Stimulated activated CD8-positive, alpha-beta memory T cell treated with anti-CD3 and anti-CD28 coated beads, Interleukin-7, amount 100 ng/mL, for 4 hours (primary cell): Measurements from ENCODE around the gene PARL.

Experiments
- DNase-seq, 2 donors: peaks; one replicate each; pipeline ENCODE4 v3.0.0-alpha.2; 2020; ENCODE audit warnings: low read depth in 2 of 2

The PARL gene

DNA sequence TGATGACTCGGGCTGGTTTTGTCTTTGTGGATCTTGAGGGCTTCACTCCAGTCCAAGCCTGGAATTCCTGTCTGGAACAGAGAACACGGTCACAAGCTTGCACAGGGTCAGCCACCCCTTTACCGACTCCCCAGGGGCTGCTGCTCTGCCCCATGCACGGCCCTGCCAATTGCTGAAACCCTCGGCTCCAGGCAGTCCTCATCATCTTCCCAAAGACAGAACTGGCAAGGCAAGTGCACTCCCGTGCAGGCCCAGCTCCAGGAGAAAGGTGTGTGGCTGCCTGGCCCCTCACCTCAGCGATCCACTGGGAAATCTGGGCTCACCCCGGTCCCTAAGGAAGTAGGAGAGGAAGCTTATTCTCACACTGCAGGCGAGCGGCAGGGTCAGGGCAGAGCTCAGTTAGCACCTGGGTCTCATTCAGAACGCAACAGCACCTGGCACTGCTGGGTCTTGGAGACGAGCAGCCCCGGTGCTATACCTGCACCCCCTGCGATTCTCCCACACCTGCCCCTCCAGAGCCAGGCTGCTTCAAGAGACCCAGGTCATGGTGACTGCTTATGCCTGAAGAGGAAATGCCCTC, 66.5 kb downstream of the PARL start:
- no peak for DNase-seq

DNA sequence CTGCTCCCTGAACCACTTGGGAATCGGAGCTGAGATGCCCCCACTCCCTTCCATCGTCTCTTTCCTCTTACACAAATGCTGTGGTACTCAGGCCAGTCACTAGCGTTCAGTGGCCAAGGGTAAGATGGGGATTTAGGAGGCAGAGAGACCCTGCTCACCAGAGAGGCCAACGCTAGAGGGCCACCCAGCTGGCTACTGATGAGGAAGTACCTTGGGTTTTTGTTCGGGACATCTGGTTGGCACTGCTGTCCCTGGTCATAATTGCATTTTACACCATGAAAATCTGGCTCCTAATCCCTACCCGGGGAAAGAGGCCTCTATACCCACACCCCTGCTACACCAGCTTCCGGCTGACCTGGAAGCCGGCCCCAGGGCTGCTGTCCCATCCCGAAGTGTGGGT, 67.0 kb downstream of the PARL start:
- DNase-seq: no peak

DNA sequence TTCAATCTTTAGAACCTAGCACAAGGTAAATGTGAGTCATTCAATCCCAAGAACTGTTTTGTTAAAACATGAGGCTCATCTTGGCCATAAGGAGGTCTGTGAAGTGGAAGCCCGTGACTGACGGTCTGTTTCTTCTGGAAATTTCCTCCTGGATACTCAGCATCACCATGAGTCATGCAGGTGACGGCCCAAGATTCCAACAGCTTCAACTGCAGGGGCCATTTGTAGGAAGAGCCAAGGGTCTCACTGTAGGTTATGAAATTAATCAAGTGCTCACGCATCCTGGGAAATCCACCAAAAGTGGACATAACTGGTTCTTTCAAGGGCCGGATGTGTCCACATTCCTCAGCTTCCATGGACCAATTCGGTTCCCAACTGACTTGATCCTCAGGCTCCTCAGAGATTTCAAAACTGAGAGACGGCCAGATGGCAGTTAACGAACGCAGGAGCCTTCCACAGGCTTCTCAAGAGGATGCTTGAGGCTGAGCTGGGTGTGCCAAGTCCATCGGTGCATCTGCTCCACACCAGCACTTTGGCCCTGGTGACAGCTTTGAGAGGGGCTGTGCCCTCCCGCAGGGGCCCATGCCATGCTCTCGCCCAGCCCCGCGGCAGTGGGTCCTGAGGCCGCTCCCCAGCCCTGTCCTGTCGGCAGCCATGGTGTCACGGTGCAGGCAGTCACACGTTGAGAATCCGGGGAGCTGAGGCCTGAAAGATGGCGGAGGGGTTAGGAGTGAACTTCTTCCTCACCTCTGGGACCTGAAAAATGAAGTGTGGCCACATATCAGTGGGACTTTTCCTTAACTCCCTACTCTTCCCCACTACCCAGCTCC, 67.8 kb downstream of the PARL start:
- no peak for DNase-seq

DNA sequence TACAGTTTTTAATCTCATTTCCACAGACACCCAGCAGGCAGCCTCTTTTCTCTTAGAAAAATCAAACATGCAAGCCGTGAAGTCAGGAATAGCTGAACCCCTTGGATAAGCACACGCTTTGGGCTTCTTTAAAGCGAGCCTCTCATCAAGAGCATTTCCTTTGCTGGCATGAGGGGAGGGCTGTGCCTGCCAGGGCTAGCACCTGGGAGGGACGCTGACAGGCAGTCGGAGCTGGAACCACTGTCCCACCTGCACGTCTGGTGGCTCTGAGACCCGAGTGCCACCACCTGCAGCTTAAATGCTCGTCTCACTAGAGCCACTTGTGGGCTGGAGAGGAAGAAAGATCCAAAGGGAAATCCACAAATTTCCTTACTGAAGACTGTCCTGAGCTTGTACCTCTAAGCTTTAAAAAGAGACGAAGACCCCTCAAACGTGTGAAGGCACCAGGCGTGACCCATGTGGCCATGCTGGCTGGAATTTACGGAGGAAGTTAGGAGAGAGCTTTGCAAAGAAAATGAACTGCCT, 68.7 kb downstream of the PARL start:
- DNase-seq: no peak

DNA sequence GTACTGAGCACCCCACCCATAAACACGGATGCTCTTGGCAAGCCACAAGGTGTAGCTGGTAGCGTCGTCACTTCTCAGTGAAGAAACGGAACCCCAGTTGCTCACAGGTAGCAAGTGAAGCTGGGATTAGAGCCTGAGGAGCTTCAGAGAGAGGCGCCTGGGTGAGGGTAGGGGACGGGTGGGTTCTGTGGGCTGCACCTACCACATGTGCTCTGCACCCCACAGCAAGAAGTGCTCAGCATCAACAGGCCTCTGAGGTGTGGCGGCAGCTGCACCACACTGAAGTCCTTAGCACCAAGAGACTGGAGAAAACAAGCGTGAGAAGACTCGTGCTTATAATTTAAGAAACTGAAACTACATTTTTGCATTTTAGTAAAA, 69.1 kb downstream of the PARL start:
- no peak for DNase-seq

DNA sequence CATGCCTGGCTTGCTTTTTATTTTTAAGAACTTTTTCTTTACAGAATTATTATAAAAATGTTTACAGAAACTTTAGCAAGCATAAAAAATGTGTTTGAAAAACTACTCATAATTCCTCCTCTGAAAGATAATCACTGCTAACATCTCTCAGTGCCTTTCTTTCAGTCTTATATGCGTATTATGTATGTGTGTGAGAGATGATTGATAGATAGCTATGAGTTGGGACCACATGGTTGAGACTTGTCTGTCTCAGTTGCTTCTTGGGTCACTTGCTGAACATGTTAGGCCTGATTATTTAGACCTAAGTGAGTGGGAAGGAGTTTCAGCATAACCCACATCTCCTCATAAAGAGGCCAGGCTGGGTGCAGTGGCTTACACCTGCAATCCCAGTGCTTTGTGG, 70.4 kb downstream of the PARL start:
- no peak for DNase-seq

DNA sequence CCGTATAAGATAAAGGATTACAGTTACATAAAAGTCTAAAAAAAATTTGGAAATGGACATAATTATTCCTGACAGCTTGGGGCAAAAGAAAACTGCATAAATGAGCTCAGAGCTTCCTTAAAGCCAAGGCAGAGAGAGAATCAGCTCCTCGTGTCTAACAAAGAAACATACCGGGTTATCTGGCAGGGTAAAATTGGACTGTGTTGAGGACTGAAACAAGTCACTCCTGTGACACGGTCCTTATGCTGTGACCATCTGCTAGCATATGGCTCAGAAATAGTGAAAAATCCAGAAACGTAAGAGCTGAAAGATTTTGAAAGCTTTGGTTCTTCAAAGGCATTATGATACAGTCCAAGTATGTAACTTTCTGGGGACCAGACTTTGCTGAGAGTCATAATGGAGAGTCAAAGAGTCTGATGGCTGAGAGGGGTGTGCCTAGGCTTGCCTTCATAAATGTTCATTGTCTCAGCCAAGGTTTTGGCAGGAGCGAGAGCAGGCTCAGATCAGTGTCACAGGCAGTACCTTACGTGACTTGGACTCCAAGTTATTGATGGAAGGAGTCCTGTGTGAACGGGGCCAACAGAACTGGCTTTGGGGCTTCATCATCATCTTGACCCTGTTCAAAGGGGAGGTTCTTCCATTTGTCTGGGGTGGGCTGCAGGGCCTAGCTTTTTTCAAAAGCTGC, 71.8 kb downstream of the PARL start:
- no peak for DNase-seq

DNA sequence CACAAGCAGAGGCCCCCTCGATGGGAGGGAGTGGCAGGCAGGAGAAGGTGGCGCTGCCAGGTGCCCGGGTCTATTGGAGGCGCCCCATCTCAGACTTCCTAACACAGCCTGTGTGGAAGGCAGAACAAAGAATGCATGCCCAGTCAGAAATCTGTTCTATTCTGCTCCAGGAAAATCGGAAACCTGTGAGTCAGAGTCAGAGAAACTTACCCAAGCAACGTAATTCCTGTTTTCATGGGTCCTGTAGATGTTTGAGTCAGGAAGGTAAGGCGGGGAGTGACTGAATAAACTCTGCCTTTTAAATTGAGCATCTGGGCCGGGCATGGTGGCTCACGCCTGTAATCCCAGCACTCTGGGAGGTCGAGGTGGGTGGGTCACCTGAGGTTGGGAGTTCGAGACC, 73.0 kb downstream of the PARL start:
- no peak for DNase-seq

DNA sequence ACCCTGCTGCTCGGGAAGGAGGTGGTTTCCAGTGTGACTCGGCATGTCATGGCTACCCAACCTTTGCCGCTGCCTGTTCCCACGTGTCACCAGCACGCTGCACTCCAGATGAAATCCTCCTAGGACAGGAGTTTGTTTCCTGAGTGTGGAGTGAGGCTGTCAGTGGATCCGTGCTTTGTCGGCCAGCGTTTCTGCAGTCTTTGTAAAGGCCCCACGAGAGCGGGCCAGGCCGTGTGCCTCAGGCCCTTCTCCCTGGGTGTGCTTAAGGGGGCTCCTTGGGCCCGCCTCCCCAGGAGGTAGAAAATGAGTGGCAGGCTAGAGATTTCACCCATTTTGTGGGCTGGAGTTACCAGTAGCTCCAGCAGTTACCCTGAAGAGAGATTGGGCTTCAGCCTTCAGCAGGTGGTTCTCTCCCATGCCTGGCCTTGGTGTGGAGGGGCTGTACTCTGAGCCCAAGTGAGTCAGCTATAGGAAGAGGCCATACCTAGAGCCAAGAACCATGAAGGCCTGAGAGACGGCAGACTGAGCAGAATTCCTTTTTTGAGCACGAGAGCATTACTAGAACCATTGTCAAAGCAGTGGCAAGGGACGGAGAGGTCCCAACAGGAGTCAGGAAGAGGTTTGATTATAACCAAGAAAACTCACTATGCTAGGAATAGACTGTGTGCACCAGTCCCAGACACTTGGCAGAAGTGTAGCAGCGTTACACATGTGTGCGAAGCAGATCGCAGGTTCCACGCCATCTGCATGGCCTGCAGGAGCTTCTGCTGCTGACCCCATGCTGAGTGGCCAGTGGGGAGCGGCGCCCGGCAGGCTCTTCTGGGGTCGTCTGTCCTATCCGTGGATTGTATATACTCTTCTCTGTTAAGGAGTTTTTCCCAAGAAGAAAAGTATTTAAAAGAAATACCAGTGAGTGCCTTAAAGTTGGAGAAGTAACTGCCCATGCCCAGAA, 73.8 kb downstream of the PARL start:
- no peak for DNase-seq

DNA sequence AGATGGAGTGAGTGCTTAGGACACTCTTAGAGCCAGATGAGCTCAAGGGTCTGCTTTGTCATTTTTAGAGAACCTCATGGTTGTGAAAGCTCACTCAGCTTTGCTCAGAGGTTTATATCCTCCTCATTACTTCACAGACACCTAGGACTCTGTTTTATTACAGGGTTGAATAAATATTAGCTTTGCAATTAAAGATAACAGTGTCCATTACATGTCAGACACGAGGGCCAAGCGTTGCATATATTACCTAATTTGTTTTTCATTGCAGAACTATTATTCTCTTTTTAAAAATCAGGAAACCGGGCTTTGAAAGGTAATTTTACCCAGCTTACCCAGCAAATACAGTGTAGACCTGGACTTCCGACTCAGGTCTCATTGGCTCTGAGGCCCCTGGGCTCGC, 75.4 kb downstream of the PARL start:
- no peak for DNase-seq

DNA sequence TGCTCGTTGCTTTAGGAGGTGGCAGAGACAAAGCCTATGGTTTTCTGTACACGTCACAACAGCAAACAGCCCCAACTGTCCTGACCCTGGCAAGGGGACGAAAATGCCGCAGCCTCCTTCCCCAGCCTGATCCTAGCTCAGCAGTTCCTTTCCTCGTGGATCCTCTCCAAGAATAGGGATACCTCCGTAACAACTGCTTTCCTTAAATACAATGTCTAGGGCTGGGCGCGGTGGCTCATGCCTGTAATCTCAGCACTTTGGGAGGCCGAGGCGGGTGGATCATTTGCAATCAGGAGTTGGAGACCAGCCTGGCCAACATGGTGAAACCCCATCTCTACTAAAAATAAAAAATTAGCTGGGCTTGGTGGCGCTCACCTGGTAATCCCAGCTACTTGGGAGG, 76.3 kb downstream of the PARL start:
- no peak for DNase-seq

DNA sequence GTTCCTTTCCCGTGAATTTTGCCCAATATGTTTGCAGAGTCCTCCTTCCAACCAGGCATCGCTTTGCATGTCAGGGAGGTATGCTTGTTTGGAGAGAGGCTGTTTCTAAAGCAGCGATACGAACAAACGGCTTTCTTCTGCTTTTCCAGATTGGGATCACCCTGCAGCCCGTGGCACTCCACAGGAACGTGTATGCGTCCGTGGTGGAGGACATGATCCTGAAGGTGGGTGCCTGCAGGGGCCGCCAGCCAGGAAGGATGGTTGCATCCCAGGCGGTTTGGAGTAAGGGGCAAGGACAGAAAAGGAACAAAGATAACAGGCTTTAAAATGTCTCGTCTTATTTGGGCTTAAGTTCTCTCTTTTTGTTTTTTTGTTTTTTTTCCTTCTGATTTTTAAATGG, 76.8 kb downstream of the PARL start:
- DNase-seq: no peak

DNA sequence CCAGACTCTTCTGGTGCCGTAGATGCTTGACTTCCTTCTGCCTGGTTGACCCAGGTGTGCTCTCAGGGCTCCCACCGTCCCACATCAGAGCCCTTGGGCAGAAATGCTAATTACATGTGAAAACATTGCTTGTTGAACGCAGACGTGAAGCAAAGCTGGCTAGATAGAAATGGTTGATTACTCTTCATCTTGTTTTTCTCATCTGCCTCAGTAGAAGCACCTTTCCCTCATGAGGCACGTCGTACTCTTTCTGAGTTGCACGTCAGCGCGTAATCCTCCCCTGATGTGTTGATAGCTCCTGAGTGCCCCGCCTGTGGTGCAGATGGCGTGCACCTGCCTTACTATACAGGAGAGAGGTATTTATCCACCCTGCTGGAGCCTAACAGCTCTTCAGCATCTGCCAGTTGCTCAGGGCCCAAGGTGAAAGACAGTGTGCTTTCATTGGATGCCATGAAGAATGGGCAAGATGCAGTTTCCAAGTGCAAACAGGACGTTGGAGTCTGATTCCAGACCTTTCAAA, 77.4 kb downstream of the PARL start:
- no peak for DNase-seq

DNA sequence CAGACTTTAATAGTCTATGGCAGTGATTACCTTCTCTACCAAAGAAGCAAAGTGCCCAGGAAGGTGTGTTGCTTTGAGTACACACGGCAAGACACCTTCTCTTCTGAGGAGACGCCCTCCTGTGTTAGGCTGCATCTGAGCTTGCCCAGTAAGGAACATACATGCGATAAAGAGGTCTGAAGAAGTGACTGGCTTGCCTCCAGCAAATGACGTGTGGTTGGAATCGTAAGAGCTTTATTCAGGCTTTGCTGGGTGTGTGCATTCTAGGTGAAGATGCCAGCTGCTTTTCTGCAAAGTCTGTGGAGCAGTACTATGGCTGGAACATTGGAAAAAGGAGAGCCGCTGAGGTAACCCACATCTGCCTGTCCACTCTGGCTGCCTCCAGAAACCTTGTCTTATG, 81.7 kb downstream of the PARL start:
- no peak for DNase-seq

DNA sequence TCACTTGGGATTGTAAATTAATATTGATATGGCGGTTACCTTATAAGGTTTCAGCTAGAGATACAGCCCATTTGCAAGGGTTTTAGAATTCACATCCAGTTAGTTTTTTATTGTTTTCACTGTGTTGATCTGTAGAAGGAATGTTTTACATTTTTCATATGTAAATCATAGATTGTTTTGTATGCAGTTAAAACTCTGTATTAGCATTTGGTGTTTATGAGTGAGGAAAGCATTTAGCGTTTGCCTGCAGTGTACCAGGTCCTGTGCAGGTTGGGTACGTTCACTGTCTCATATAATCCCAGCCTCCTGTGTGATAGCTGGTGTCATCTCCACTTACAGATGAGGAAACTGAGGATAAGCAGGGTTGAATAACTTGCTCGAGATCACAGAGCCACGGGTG, 83.1 kb downstream of the PARL start:
- no peak for DNase-seq

DNA sequence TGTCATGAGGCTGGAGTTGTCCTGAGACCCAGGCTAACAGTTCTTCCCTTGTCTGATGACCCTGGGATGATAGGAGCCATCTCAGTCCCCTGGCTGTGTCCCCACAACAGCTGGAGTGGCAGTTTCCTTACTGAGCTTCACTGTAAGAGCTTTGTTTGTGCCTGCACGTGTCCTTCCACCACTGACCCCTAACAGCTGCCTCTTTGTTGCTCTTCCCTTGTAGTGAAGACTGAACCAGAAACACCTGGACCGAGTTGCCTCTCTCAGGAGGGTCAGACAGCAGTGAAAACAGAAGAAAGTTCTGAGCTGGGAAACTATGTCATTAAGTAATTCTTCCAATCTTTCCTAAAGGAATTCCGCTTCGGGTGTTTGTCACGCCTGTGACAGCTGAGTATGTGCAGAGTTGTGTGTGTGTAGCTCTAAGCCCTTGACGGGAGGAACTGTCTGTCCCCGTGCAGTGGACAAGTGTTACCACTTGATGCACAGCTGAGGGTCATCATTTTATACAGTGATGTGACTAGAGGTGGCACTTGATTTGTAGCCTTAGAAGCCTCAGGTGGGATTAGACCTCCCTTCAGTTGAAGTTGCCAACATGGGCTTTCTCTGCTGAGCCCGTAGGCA, 84.3 kb downstream of the PARL start:
- no peak for DNase-seq

DNA sequence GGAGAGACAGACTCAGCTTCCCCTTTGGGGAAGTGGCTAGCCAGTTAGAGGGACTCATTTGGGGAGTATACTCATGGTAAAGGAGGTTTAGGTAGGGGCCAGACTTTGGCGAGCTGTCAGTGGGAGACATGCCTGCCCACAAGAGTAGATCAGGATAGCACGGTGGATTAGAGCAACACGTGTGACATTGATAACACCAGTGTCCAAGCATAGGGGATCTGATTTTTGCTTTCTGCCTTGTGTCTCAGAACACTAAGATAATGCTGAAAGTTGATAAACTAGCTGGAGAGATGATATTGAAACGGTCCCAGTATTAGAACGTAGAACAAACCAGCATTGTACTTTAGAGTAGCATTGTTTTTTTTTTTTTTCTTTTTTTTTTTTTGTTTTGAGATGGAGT, 85.2 kb downstream of the PARL start:
- DNase-seq: no peak

DNA sequence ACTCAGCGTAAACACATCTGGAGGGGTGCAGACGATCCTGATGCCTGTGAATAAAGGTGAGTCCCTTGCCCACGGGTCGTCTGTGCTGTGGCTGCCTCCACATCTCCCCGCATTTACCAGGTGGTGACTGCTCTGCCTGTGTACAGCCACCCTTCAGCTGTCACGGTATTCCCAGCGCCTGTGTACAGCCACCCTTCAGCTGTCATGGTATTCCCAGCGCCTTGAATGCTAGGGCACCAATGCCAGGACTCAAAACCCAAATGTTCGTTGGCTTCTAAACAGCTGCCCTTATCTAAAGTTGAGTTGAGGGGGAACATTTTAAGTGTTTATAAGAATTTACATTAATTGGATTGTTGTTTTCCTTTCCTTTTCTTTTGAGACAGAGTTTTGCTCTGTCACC, 86.7 kb downstream of the PARL start:
- DNase-seq: no peak

DNA sequence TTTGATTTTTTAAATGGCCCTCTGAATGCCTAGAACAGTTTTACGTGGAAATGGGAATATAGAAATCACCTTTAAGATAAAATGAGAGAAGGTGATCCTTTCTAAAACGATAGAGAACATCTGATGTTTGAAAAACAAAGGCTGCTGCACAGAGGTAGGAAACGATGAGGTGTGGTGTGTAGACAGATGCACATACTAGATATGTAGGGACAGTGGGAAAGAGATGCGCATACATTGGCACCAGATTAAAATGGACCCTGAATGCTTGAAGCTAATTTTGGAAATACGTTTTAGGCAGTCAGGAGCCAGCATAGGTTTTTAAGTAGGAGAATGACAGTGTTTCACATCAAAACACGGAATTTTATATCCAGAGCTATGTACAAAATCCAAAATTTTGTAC, 88.3 kb downstream of the PARL start:
- no peak for DNase-seq

DNA sequence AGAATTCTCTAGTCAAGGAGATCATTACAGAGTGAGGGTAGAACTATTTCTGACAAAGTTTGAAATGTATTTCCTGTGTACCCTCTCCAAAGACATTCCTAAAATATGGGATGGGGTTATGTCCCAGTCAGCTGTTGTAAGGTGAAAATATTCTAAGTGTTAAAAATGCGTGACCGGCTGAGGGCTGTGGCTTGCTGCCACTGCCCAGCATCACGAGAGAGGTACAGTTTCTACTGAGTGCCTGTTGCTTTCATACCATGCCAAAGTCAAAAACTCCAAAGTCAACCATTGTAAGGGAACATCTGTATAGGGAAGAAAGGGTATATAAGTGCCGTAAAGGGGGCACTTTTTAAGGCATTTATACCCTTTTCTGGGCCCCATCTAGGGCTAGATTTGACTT, 90.2 kb downstream of the PARL start:
- DNase-seq: no peak

DNA sequence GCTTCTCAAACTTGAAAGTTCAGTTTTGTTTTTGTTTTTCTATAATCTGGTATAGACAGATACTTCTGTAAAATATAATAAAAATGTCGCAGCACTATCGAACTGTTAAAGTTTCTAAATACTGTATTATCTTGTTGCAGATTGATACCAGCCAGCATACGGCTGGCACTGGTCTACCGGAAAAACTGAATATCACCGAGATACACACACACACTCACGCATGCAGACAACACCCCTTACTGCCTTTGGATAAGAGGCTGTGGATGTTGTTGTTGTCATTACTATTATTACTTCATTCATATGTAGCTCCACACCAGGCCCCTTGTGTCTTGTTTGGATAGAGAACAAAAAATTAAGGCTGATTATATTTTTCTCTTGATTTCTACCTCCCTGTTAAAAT, 91.7 kb downstream of the PARL start:
- no peak for DNase-seq
